Sigmoid colon (tissue), 3 donors: ENCODE data around the gene GPR34.

Experiments used
- POLR2A ChIP-seq, 2 donors: fragments of 450-650 bp; IDR thresholded peaks; one replicate each; pipeline ENCODE4 v1.6.1; 2016; ENCODE audit warnings: antibody characterized with exemption in 2 of 2, mild to moderate bottlenecking in 2 of 2, moderate library complexity in 2 of 2
- TF ChIP-seq, protein P1 (sequence below), 4 experiments: fragments of 450-650 bp in 3 of 4; fragments of 200-600 bp in 1 of 4; IDR thresholded peaks; one replicate each; pipeline ENCODE4 v1.5.1; 2016 to 2019; ENCODE audit warnings: antibody characterized with exemption in 4 of 4, mild to moderate bottlenecking in 3 of 4, moderate library complexity in 2 of 4

DNA sequence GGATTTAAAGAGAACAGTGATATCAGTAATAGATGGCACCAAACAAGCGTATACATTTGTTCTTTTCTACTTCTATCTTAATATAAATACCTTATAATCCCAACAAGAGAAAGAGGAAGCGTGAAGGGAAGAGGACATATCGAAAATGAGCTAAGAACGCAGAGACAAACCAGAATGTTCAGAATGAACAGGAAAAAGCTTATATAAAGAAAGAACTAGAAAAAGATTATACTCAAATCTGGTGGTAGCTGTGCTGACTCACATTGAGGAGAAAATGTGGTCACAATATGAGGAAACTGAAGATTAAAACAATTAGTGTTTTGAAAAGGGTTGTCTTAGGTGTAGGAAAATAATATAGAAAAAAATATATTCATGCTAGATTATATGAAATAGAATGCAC is 2.0 kb upstream of the GPR34 start:
- TF ChIP-seq, protein P1, sequence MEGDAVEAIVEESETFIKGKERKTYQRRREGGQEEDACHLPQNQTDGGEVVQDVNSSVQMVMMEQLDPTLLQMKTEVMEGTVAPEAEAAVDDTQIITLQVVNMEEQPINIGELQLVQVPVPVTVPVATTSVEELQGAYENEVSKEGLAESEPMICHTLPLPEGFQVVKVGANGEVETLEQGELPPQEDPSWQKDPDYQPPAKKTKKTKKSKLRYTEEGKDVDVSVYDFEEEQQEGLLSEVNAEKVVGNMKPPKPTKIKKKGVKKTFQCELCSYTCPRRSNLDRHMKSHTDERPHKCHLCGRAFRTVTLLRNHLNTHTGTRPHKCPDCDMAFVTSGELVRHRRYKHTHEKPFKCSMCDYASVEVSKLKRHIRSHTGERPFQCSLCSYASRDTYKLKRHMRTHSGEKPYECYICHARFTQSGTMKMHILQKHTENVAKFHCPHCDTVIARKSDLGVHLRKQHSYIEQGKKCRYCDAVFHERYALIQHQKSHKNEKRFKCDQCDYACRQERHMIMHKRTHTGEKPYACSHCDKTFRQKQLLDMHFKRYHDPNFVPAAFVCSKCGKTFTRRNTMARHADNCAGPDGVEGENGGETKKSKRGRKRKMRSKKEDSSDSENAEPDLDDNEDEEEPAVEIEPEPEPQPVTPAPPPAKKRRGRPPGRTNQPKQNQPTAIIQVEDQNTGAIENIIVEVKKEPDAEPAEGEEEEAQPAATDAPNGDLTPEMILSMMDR (IDR thresholded peaks at IDR 0.05): no peak
- TF ChIP-seq POLR2A (IDR thresholded peaks at IDR 0.05): no peak
